DMS153 (cell line): ENCODE data around the gene TRIM9.

Experiments used
- DNase-seq: peaks from one replicate; lab custom pipeline; 2025; lab: John Stamatoyannopoulos, UW

Gene TRIM9

DNA sequence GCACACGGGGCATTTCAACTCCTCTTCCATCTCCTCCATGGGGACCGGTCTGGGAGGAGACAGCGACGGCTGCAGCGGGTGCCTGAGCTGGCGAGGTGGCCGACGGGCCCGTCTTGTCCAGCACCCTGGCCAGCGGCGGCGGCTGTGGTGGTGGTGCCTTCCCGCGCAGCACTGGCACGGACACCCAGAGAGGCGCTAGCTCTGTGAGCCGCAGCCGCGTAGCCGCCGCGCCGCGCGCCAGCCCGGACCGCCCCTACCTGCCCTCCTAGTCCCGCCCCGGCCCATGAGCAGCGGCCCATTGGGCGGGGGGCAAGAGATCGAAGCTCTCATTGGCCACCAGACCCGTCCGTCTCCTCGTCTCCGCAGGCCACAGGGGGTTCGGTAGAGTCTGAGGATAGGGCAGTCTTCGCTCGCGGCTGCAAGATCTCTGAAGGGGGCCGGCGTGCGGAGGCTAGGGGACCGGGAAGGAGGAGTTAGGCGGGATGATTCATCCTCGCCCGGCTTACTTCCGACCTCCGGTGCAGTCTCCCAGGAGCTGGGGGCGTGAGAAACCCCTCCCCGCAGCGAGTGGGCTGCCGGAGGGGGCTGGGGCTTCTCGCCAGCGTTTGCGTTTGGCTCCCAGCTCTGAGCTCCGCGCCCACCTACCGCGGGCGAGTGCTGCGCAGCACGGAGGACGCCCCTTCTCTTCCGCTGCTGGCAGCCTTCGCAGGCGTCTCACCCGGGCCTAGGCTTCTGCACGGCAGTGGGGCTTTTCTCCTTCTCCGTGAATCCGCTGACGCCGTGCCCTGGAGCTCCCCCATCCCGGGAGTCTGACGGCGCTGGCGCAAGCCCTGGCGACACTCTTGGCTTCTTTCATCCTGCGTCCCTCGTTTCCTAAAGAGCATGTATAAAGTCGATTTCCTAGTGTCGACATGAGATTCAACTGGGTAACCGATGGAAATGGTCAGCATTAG, at the start of gene TRIM9:
TRIM9 (minus strand) TSS at position 205 of the 953 bp plus-strand sequence; CDS start at position 39, 166 bp downstream.
- DNase-seq: peak; percentile 97

DNA sequence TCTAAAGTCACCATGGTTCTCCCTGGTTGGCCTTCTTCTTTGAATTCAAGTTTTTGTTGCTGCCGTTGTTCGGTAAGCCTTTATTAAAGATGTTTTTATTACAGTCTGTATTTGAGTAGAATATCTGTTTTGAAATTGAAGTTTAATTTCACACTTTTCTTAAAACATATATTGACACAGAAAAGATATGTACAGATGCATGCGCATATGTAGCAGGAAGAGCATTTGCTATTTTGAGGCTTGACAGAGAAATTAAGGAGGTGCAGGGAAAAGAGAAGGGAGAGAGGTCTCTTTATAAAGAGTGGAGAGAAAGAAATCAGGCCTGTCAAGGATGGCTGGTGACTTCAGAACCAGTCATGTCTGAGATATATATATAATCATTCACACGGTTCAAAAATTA, 46.0 kb upstream of the TRIM9 start:
- no peak for DNase-seq

DNA sequence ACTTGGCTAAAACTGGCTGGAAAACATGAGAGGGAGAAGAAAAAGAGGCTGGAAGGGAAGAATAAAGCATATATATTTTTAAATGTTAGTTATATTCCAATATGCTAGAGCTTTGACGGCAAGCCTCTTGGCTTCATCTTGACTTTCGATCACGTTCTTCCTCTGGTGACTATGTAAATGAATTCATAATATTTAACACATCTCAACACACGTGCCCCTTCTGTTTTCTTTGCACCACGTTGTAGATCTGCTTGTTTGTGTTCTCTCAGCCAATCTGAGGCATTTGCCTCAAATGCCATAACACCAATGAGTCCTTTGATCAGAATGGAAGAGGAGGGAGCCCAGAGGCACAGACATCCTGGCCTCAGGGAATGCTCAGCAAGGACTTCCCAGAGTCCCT, 45.4 kb upstream of the TRIM9 start:
- DNase-seq: no peak

DNA sequence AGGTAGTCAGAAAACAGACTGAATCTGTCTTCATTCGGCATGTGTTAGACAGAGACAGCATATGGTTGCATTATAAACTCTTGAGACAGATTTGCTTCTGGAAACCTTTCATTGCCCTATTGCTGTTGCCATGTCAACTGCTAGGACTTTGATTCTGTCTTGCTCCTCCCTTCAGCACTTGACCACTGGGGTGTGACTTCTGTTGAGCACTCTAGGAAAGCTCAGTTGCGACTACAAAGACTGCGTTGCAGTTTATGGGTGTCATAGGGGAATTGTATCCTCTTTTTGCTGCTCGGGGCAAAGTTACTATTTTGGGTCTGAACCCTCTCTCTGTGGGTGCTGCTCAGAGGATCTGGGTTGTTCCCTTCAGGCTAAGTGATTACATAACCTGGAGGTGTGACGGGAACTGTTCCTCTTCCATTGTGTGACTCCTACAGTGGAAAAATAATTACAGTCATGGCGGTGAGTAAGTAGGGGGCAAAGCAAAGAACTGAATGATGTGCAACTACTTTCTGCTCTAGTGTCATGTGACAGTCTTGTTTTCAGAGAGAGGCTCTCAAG, 44.3 kb upstream of the TRIM9 start:
- DNase-seq: no peak

DNA sequence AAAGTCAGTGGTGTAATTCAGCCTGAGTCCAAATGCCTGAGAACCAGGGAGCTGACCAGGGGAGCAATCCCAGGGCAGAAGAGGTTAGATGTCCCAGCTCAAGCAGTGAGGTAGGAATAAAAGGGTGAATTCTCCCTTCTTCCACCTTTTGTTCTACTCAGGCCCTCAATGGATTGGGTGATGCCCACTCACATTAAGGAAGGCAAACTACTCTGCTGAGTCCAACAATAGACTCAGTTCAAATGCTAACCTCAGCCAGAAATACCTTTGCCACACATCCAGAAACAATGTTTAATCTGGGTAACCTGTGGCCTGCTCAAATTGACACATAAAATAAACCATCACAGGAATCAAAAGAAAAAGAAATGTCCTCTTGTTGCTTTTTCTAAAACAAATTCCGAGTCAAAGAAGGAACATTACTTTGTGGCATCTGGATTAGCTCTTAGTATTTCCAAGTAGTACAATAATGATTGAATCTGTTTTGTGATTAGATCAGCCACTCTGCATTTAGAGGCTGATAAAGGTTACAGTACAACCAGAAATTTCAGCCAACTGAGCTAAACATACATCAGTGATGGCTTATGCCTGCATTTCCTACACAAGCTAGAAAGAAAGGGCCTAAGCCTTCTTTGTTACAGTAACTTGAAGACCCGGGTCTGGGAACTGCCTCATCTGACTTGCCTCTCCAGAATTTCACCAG, 43.6 kb upstream of the TRIM9 start:
- no peak for DNase-seq

DNA sequence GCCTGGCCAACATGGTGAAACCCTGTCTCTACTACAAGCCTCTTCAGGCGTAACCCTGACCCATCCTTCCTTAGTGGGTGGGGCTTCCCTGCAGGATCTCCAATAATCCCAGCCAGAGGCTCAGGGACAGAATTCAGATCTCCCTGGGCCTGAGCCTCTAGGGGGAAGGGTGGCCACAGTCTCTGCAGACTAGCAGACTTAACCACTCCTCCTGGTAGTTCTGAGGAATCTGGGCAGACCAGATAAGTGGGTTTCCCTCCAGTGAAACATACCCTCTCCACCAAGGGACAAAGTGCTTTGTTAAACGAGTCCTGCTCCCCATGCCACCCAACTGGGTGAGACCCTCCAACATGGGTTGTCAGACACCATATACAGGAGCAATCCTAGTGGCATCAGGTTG, 36.6 kb upstream of the TRIM9 start:
- no peak for DNase-seq

DNA sequence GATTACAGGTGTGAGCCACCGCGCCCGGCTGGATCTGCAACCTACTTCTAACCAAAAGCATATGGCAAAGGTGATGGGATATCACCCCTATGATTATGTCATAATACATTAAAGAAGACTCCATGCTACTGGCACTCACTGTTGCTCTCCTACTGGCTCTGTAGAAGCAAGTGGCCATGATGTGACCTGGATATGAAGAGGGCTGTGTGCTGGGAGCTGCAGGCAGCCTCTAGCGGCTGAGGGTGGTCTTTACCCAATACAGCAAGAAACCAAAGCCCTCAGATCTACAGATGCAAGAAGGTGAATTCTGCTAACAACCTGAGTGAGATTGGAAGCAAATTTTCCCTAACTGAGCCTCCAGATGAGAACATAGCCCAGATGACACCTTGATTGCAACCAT, 34.2 kb upstream of the TRIM9 start:
- no peak for DNase-seq

DNA sequence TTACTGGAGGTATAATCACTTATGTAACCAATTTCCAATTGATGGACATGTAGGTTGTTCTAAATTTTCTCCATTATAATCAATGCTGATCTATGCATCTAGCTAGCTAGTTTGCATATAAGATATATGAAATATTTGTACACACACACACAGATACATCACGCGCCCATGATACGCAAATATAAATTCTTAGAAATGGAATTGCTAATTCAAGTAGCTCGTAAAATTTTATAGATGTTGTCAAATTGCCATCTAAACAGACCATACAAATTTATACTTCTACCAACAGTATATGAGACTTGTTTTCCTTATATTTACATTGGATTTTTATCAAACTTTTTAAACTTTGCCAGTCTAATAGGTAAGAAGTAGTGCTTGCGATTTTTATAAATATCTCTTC, 29.1 kb upstream of the TRIM9 start:
- DNase-seq: no peak

DNA sequence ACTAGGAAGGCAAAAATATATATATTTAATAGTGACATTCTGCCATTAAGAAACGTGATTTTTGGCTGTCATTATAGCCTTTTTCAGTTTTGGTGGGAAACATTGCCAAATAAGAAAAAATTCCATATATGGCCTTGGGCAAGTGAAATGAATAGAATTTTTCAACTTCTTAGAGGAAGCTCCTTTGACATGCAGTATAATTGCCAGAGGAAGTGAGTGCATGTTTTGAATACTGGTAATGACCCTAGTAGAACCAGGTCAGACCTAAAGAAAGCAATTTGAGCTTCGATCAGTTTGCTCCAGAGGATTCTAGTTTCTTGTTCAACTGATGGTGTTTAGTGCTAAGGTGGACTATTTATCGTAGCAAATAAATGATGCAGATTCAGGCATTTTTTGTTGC, 26.2 kb upstream of the TRIM9 start:
- no peak for DNase-seq

DNA sequence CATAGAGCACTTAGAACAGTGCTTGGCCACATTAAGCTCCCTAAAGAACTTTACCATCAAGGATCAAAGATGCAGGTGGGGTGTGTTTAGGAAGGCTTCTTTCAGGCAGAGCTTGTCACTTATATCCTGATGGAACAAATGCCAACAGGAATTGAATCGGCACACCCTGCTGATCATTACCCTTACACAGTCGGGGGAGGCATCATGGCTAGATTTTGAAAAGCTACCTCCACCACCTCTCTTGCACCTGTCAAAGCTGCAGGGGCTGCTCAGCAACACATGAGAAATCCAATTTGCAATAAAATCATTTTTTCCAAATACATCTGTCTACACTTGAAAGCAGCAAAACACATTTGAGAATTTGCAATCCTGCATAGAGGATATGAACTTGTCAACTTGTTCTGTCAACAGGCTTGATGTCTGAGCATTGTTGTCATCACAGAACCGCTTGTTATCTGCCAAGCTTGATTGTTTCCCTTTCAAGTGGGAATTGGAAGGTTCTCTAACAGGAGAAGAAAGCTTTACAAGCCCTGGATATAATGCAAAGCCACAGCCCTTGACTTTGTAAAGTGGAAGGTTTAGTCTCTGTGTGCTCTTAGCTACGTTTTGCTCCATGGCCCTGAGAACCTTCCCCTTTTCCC, 24.6 kb upstream of the TRIM9 start:
- peak; percentile 57 for DNase-seq

DNA sequence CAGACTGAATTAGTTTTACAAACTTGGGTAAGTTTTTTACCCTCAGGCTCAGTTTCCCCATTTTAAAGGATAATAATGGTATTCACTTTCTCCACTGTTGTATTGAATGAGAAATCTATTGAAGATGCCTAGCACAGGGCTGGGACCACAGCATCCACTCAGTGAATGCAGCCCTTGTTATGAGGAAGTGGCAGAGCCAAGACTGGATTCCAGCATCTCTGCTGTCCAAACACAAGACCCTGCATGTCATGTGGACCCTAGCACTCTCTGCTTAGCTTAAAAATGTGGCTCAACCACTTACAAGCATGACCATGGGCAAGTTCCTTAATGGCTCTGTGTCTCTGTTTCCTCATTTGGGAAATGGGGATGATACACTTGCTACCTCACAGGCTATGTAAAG, 24.1 kb upstream of the TRIM9 start:
- DNase-seq: no peak

DNA sequence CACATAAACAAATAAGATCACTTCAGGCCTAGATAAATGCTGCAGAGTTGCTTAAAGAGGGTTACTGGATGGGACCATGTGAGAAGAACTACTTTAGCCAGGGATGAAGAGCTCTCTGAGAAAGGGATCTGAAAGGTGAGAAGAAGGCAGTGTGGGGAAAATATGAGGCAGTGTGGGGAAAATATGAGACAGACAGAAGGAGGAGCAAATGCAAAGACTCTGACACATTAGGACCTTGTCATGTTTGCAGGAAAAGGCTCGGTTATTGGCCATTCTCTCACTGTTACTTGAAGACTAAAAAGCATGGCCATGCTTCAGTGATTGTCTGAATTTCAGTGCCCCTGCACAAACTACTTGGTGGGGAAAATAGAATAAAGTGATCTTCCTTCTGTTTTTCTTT, 22.7 kb upstream of the TRIM9 start:
- DNase-seq: no peak

DNA sequence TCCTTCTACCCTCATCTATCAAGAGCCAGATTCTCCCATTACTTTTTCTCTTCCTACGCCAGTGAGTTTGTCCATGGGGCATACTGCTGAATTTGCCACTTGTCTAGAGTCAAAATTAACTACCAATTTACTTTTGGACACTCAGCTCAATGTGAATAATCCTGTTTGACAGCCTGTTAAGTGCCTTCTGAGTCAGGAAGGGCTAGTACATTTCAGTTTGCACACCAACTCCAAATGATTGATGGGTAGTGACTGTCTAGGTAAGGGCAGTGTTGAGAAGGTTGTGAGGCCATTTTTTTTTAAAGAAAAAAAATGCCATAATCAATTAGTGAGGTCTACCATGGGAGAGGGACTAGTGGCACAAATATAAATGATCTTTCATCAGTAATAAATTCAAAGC, 21.8 kb upstream of the TRIM9 start:
- DNase-seq: peak; percentile 44

DNA sequence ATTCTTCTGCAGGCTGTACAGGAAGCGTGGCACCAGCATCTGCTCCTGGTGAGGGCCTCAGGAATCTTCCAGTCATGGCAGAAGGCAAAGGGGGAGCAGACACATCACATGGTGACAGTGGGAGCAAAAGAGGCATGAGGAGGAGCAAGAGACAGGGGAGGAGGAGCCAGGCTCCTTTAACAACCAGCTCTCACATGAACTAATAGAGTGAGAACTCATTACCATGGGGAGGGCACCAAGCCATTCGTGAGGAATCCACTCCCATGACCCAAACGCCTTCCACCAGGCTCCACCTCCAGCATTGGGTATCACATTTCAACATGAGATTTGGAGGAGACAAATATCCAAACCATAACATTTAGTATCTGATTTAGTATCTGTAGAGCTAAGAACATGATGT, 14.7 kb upstream of the TRIM9 start:
- DNase-seq: no peak

DNA sequence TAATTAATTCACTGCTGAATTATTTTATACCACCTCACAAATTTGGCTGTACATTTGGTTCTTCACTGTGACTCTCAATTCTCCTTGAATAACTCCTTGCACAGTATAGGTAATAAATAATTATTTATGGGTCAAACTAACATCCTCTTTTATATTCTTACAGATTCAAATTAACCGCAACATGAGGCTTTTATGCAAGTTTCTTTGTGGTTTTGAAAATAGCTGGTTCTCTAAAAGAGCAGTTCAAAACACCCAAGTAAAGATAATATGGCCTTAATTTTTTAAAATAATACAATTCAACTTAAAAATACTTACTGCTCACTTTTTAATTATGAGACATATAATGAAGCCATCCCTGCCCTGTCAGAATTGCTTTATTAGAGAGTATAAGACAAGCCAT, 12.9 kb upstream of the TRIM9 start:
- no peak for DNase-seq

DNA sequence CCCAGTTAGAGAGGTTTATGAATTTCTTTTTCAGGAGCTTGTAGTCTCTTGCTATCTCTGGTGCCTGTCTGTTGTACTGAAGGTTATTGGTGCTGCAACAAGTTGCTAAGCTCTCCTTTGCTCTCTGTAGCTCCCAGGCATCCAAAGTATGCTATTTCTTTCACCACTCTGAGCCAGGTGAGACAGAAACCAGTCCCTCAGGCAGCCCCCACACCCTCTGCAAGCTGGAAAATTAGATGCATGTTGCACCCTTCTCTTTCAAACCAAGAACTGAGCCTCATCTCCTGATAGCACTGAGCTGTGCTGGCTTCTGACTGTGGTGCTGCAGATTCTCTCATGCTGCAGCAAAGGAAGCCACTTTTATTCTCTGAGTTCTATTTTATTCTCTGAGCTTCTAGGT, 9.6 kb upstream of the TRIM9 start:
- no peak for DNase-seq

DNA sequence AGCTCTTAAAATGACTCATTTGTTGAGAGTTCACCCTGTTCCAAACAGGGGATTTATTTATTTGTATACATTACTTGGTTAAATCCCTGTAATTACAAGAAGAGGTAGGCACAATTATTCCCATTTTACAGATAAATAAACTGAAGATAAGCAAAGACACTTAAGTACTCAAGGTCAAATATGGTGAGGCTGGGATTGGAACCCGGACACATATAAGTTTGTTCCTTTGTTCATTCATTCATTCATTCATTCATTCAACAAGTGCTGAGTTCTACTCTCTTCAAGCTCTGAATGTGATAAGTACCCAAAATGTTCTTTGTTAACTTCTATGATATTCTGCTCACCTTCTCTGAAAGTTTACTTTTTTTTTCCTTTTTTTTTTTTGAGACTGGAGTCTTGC, 2.4 kb upstream of the TRIM9 start:
- DNase-seq: no peak

DNA sequence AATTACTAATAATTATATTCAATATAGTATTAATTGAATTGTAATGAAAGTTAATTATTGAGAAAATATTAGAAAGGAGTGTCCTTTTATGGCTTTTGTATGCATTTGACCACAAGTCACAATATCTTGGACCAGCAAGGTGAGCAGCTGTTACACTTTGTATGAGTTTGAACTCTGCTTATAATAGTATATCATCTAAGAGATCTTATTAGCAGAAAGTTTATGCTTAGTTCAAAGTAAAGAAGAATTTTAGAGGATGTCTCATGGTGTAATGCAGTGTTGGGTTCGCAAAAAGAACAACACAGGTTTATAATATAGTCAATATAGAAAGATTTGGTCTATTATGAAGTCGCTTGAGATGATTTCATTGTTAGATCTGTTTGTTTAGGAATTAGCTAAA, 2.0 kb upstream of the TRIM9 start:
- no peak for DNase-seq

DNA sequence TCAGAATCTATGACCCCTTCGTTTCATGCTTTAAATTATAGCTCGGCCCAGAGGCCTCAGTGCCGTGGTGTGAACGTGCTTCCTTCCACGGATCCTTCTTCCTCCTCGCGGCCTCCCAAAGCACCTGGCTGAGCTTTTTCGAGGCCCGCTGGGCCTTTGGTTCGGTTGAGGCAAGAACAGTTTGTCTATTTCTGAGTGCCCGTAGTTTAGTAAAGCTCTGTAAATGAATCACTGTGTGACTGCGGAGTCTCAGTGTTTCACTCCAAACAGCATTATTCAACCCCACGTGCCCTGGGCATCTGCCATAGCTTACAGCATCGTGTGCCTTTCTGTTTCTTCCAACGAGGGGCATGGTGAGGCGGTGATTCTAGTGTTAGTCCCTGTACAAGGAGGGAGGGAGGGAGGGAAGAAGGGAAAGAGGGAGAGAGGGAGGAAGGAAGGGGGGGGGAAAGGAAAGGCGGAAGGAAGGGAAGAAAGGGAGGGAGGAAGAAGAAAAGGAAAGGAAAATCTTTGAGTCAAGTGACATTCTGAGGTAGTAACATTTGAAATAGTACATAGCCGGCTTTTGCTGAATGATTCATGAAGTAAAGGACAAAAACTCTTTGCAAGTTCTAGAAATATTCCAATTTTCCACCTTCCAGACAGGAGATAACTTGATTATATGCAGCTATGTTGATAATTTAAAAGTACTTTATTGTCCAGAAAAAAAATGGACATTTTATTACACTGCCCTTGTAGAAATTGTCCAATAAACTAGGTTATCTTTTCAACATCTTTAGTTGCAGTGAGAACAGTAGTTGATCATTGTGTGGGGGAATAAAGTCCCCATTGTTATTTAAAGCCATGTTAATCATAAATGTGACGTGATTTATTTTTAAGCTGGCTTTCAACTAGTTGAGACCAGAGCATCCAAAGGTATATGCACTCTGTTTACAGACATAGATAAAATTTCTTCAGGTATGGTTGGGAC, 1.2 kb upstream of the TRIM9 start:
- DNase-seq: peak; percentile 24

DNA sequence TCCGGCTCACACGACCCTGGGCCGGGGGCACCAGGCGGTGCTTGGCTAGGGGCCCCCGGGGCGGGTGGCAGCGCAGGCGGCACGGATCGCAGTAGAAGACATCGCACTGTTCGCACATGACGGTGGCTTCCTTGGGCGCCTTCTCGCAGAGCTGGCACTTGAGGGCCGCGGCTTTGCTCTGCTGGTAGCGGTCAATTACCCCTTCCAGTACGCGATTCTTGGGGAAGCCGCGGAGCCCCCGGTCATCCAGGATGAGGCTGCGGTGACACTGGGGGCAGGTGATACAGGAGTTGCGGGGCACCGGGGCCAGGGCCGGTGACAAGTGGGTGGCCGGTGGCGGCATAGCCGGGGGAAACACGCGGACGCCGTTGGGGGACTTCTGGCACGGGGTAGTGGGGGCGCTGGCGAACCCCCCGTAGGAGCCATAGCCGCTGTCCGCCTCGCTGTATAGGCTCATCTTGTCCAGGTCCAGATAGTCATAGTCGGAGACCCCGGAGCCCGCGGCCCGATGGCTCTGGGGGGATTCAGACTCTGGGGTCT, 553 bp downstream of the TRIM9 start:
- no peak for DNase-seq
